Fibroblast of pulmonary artery (primary cell): Measurements from ENCODE around the gene CTTNBP2.

Source experiments
- DNase-seq: peaks from one replicate; pipeline ENCODE4 v3.0.0-alpha.2; 2010; ENCODE audit warnings: low read depth
- H3K4me3 ChIP-seq: replicated peaks from 2 replicates; pipeline ENCODE4 v1.5.1; 2011; ENCODE audit warnings: low read depth, mild to moderate bottlenecking, control low read depth, low read length, moderate library complexity
- TF ChIP-seq, protein P1 (sequence below): IDR thresholded peaks from 2 replicates; pipeline ENCODE4 v1.5.1; 2011; ENCODE audit warnings: mild to moderate bottlenecking, control low read depth, low read length, inconsistent platforms; ENCODE audit errors: missing control alignments

Gene CTTNBP2

GRCh38 chr7:117841611-117842010, 31.6 kb downstream of the CTTNBP2 start:
- TF ChIP-seq, protein P1, sequence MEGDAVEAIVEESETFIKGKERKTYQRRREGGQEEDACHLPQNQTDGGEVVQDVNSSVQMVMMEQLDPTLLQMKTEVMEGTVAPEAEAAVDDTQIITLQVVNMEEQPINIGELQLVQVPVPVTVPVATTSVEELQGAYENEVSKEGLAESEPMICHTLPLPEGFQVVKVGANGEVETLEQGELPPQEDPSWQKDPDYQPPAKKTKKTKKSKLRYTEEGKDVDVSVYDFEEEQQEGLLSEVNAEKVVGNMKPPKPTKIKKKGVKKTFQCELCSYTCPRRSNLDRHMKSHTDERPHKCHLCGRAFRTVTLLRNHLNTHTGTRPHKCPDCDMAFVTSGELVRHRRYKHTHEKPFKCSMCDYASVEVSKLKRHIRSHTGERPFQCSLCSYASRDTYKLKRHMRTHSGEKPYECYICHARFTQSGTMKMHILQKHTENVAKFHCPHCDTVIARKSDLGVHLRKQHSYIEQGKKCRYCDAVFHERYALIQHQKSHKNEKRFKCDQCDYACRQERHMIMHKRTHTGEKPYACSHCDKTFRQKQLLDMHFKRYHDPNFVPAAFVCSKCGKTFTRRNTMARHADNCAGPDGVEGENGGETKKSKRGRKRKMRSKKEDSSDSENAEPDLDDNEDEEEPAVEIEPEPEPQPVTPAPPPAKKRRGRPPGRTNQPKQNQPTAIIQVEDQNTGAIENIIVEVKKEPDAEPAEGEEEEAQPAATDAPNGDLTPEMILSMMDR = no peak
- no peak for DNase-seq
- no peak overlapping the region for H3K4me3 ChIP-seq

- TF ChIP-seq, protein P1 = no peak
- DNase-seq = no peak
- no peak overlapping the region for H3K4me3 ChIP-seq
Measured at GRCh38 chr7:117841011-117841410, 32.2 kb downstream of the CTTNBP2 start.

- TF ChIP-seq, protein P1 = no peak
- DNase-seq = no peak
- no peak overlapping the region for H3K4me3 ChIP-seq
Measured at GRCh38 chr7:117839507-117839906, 33.7 kb downstream of the CTTNBP2 start.

- no peak for DNase-seq
- TF ChIP-seq, protein P1 = no peak
- H3K4me3 ChIP-seq = no peak overlapping the region
Measured at GRCh38 chr7:117837841-117838240, 35.4 kb downstream of the CTTNBP2 start.

DNA sequence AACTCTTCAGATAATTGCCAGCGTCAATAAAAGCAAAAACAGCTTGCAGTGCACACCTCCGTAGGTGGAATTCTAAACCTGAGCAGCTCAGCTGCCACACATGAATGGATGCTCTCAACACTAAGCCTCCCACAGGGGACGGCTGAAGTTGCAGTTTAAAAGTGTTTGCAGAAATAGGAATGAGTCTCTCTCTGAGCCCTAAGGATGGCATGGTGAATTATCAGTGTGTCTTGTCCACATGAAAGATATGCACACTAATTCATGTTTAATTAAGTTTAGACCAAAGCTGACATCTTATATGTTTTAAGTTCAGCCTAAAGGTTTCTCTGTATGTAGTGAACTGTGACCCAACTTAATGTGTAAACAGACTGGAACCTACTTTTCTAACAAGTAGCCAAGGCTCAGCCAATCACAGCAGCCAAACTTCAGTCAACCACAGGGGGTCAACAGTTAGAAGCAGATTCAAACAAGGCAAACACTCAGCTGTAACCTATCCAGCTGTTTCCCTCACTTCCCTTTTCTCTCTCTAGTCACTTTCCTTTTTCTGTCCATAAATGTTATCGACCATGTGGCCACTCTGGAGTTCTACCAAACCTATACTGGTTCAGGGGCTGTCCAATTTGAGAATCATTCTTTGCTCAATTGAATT, 38.1 kb downstream of the CTTNBP2 start:
- H3K4me3 ChIP-seq = no peak overlapping the region
- DNase-seq = no peak
- TF ChIP-seq, protein P1 = no peak

DNA sequence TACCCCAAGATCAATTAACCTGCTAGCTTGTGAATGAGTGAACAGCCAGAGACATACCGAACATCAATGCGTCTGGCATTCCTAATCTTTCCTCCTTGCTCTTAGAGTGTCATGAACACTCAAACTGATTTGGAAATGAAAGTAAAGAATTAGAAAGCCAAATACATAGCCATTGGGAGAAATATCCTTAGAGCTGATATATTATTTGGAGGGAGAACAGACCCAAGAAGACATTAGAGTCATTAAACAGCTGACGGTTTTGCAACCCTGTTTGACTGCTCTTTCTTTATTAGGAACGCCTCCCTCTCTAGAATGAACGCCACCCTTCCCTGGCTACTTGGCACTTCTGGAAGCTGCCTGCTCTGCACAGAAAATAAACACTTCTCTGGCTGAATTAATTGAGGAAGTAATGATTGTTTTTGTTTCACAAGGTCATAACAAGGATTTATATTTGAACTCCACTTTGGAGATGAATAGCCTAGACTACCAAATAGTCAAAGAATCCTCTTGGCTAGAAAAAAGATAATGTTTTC, 42.8 kb downstream of the CTTNBP2 start:
- TF ChIP-seq, protein P1 = no peak
- no peak for DNase-seq
- H3K4me3 ChIP-seq = no peak overlapping the region
